ENCODE data around the gene RERE. TPM values are rescaled to one million over a fixed set of nuclear protein-coding genes. Genes with fewer than 3 reads are reported as not detected.

Gene RERE
- total RNA-seq, 2 donors from 2014 or later: 144 to 174 TPM

- DNase-seq (ENCODE audit: low spot score): no peak
- TF ChIP-seq CTCF (IDR thresholded peaks at IDR 0.05): no peak
- H3K27me3 ChIP-seq (replicated peaks; ENCODE audit: insufficient read depth): no peaks in the 10 kb centered on the region
- no peaks in the 10 kb centered on the region for H3K36me3 ChIP-seq
- H3K4me3 ChIP-seq: no peak overlapping the region
- H3K4me1 ChIP-seq (ENCODE audit: control insufficient read depth in 1 of 2, low read depth in 2 of 2): peaks cover 1 to 6% of the 10 kb centered on the region in 2 donors
- no peaks in the 10 kb centered on the region for H3K9me3 ChIP-seq
- no peak for ATAC-seq (ENCODE audit: insufficient number of reproducible peaks, low FRiP score, low read depth)
- H3K27ac ChIP-seq: no peak overlapping the region
These were observed 75.2 kb downstream of the RERE start for GRCh38 chr1:8742022-8742924.

DNA sequence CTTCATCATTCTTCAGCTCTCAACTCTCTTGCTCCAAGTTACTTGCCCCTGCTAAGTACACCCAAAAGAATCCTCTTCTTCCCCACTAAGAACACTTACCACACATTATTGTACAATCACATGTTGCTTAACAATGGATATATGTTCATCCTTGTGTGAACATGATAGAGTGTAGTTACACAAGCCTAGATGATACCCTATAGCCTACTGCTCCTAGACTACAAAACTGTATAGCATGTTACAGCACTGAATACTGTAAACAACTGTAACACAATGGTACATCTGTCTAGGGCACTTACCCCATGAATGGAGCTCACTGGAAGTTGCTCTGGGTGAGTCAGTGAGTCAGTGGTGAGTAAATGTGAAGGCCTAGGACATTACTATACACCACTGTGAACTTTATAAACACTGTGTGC is 77.4 kb downstream of the RERE start:
- Histone ChIP-seq H3K4me3 (no peak overlapping the region), H3K9me3 (no peaks in the 10 kb centered on the region), H3K4me1 (ENCODE audit: control insufficient read depth in 1 of 2, low read depth in 2 of 2) (peaks cover 7 to 15% of the 10 kb centered on the region in 2 donors), H3K27ac (no peak overlapping the region), H3K36me3 (no peaks in the 10 kb centered on the region), H3K27me3 (replicated peaks; ENCODE audit: insufficient read depth) (no peaks in the 10 kb centered on the region)
- DNase-seq (ENCODE audit: low spot score): no peak
- no peak for ATAC-seq (ENCODE audit: insufficient number of reproducible peaks, low FRiP score, low read depth)
- no peak for TF ChIP-seq CTCF (IDR thresholded peaks at IDR 0.05)

GRCh38 chr1:8739377-8739776 is 78.1 kb downstream of the RERE start:
- H3K4me1 ChIP-seq (ENCODE audit: control insufficient read depth in 1 of 2, low read depth in 2 of 2): peaks cover 7 to 15% of the 10 kb centered on the region in 2 donors
- no peaks in the 10 kb centered on the region for H3K9me3 ChIP-seq
- H3K27me3 ChIP-seq (replicated peaks; ENCODE audit: insufficient read depth): no peaks in the 10 kb centered on the region
- no peak for TF ChIP-seq CTCF (IDR thresholded peaks at IDR 0.05)
- no peak overlapping the region for H3K27ac ChIP-seq
- H3K36me3 ChIP-seq: no peaks in the 10 kb centered on the region
- ATAC-seq (ENCODE audit: insufficient number of reproducible peaks, low FRiP score, low read depth) (no peak), DNase-seq (ENCODE audit: low spot score) (no peak)
- no peak overlapping the region for H3K4me3 ChIP-seq

- ATAC-seq (ENCODE audit: insufficient number of reproducible peaks, low FRiP score, low read depth) (no peak), DNase-seq (ENCODE audit: low spot score) (no peak)
- Histone ChIP-seq H3K9me3 (no peaks in the 10 kb centered on the region), H3K4me3 (no peak overlapping the region), H3K27me3 (replicated peaks; ENCODE audit: insufficient read depth) (no peaks in the 10 kb centered on the region), H3K4me1 (ENCODE audit: control insufficient read depth in 1 of 2, low read depth in 2 of 2) (peaks cover 7 to 15% of the 10 kb centered on the region in 2 donors), H3K36me3 (no peaks in the 10 kb centered on the region), H3K27ac (no peak overlapping the region)
- no peak for TF ChIP-seq CTCF (IDR thresholded peaks at IDR 0.05)
These were observed 80.5 kb downstream of the RERE start for GRCh38 chr1:8736927-8737326.

DNA sequence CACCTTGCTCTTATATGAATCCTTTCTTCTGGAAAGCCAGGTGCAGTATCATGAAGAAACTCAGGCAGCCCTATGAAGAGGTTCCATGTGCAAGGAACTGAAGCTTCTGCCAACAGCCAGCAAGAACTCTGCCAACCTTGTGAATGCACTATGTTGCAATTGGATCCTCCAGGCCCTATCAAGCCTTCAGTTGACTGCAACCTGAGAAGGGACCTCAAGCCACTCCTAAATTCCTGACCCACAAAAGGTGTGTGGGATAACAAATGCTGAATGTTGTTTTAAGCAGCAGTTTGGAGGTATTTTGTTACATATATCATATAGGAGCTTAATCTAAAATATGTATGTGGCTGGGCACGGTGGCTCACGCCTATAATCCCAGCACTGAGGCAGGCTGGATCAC is 84.0 kb downstream of the RERE start:
- Histone ChIP-seq H3K4me3 (no peak overlapping the region), H3K36me3 (no peaks in the 10 kb centered on the region), H3K9me3 (no peaks in the 10 kb centered on the region), H3K27me3 (replicated peaks; ENCODE audit: insufficient read depth) (no peaks in the 10 kb centered on the region), H3K4me1 (ENCODE audit: control insufficient read depth in 1 of 2, low read depth in 2 of 2) (peaks cover 7 to 15% of the 10 kb centered on the region in 2 donors), H3K27ac (no peak overlapping the region)
- no peak for ATAC-seq (ENCODE audit: insufficient number of reproducible peaks, low FRiP score, low read depth)
- no peak for DNase-seq (ENCODE audit: low spot score)
- no peak for TF ChIP-seq CTCF (IDR thresholded peaks at IDR 0.05)
